Activated B cell treated with CpG ODN at 0.5 μM for 24 hours (primary cell): ENCODE measurements around the gene PLP2. TPM values are rescaled to one million over a fixed set of nuclear protein-coding genes. Genes with fewer than 3 reads are reported as not detected.

Experiments
- ATAC-seq: fragments of 200-7000 bp; cut with Tn5 transposase; one replicate; pipeline ENCODE4 v1.10.0; 2021; ENCODE audit warnings: low read depth, mild to moderate bottlenecking, moderate library complexity
- CTCF ChIA-PET: fragments of 350-600 bp; sonication (Branson Sonifier 250); formaldehyde crosslinking; loops from one replicate; lab custom pipeline; 2021; ENCODE audit warnings: antibody characterized with exemption; lab: Charles Lee
- POLR2A ChIA-PET: fragments of 350-600 bp; sonication (Branson Sonifier 250); formaldehyde crosslinking; loops from one replicate; lab custom pipeline; 2021; ENCODE audit warnings: antibody characterized with exemption; lab: Charles Lee
- DNase-seq: peaks from one replicate; pipeline ENCODE4 v3.0.0; 2022
- H3K27ac Mint-ChIP-seq: one replicate; pipeline ENCODE4 v1.8.0; 2020; ENCODE audit warnings: mixed read lengths
- H3K27me3 Mint-ChIP-seq: one replicate; pipeline ENCODE4 v1.8.0; 2021; ENCODE audit warnings: mixed read lengths
- H3K36me3 Mint-ChIP-seq: one replicate; pipeline ENCODE4 v1.8.0; 2021; ENCODE audit warnings: low read depth, mixed read lengths
- H3K4me1 Mint-ChIP-seq: one replicate; pipeline ENCODE4 v1.8.0; 2021; ENCODE audit warnings: mixed read lengths
- H3K4me3 Mint-ChIP-seq: one replicate; pipeline ENCODE4 v1.8.0; 2020; ENCODE audit warnings: mild to moderate bottlenecking, mixed read lengths
- H3K9me3 Mint-ChIP-seq: one replicate; pipeline ENCODE4 v1.8.0; 2020; ENCODE audit warnings: mixed read lengths
- CTCF ChIP-seq: fragments of 200-600 bp; IDR thresholded peaks from one replicate; pipeline ENCODE4 v1.8.0; 2022; ENCODE audit warnings: antibody characterized with exemption, mild to moderate bottlenecking
- intact Hi-C: fragments of 100-400 bp; cut with micrococcal nuclease; formaldehyde crosslinking; loops from one replicate; pipeline ENCODE4 v1.15.1; 2024
- total RNA-seq: library from RNA; stranded (reverse); gene quantifications from 2 replicates; pipeline ENCODE4 v1.2.3, GENCODE V29; 2022

Gene PLP2
- total RNA-seq, 1 donor from 2014 or later = 97.2 TPM

GRCh38 chrX:49177338-49177833, 5.7 kb downstream of the PLP2 start:
- CTCF ChIA-PET = no interaction called here
- POLR2A ChIA-PET = interaction anchor here (0.8 to 1.1 kb wide), 2 partner anchors 10 to 11 kb away, joined by 3 to 4 read pairs; no protein-coding TSS in a partner anchor
- H3K36me3 Mint-ChIP-seq = peaks cover 58% of the 10 kb centered on the region

GRCh38 chrX:49177873-49178480, 6.3 kb downstream of the PLP2 start:
- H3K27ac Mint-ChIP-seq = no peak overlapping the region
- no peak overlapping the region for H3K4me3 Mint-ChIP-seq
- no peak for ATAC-seq
- CTCF ChIA-PET = no interaction called here
- no peaks in the 10 kb centered on the region for H3K9me3 Mint-ChIP-seq
- no peak for DNase-seq
- TF ChIP-seq CTCF = no peak
- peaks cover 58% of the 10 kb centered on the region for H3K36me3 Mint-ChIP-seq
- H3K27me3 Mint-ChIP-seq = no peaks in the 10 kb centered on the region
- H3K4me1 Mint-ChIP-seq = peaks cover 20% of the 10 kb centered on the region
- POLR2A ChIA-PET = no interaction called here
- intact Hi-C loops = no loop called here

More at GRCh38 chrX:49177338-49177833, 5.7 kb downstream of the PLP2 start:
- Mint-ChIP-seq H3K27me3 (no peaks in the 10 kb centered on the region), H3K4me3 (no peak overlapping the region), H3K27ac (peak overlapping the region; percentile 30), H3K9me3 (no peaks in the 10 kb centered on the region), H3K4me1 (peaks cover 24% of the 10 kb centered on the region)
- DNase-seq (no peak), ATAC-seq (no peak)
- no peak for TF ChIP-seq CTCF
- intact Hi-C loops = no loop called here

- DNase-seq (no peak), ATAC-seq (no peak)
- Mint-ChIP-seq H3K4me3 (no peak overlapping the region), H3K36me3 (peaks cover 59% of the 10 kb centered on the region), H3K27ac (no peak overlapping the region), H3K9me3 (no peaks in the 10 kb centered on the region), H3K27me3 (no peaks in the 10 kb centered on the region), H3K4me1 (peaks cover 14% of the 10 kb centered on the region)
- ChIA-PET CTCF (no interaction called here), POLR2A (no interaction called here)
- TF ChIP-seq CTCF = no peak
- intact Hi-C loops = no loop called here
These were observed 6.8 kb downstream of the PLP2 start for GRCh38 chrX:49178537-49178936.

GRCh38 chrX:49179358-49179757, 7.7 kb downstream of the PLP2 start:
- TF ChIP-seq CTCF = no peak
- H3K9me3 Mint-ChIP-seq = no peaks in the 10 kb centered on the region
- peaks cover 19% of the 10 kb centered on the region for H3K4me1 Mint-ChIP-seq
- ChIA-PET CTCF (no interaction called here), POLR2A (interaction anchor here (0.5 to 1.6 kb wide), 2 partner anchors 8 to 13 kb away, joined by 4 to 6 read pairs; partner anchors contain the start of gene PLP2)
- no peaks in the 10 kb centered on the region for H3K27me3 Mint-ChIP-seq
- no peak overlapping the region for H3K27ac Mint-ChIP-seq
- intact Hi-C loops = no loop called here
- H3K36me3 Mint-ChIP-seq = peaks cover 55% of the 10 kb centered on the region
- H3K4me3 Mint-ChIP-seq = no peak overlapping the region
- ATAC-seq (no peak), DNase-seq (no peak)

- intact Hi-C loops = no loop called here
- H3K9me3 Mint-ChIP-seq = no peaks in the 10 kb centered on the region
- ATAC-seq = no peak
These were observed 12.1 kb downstream of the PLP2 start for GRCh38 chrX:49183701-49184281.

More at GRCh38 chrX:49183701-49184281, 12.1 kb downstream of the PLP2 start:
- Mint-ChIP-seq H3K27ac (no peak overlapping the region), H3K36me3 (peaks cover 26% of the 10 kb centered on the region), H3K27me3 (no peaks in the 10 kb centered on the region), H3K4me1 (peaks cover 18% of the 10 kb centered on the region), H3K4me3 (peak overlapping the region; percentile 79)
- ChIA-PET CTCF (no interaction called here), POLR2A (interaction anchor here (0.6 to 1.6 kb wide), 3 partner anchors 17 to 104 kb away, joined by 3 to 7 read pairs (median 6); partner anchors contain the start of gene WDR45)
- TF ChIP-seq CTCF = no peak
- no peak for DNase-seq
